ENCODE measurements around the gene CHST4.

CHST4 gene

GRCh38 chr16:71491054-71491453 lies 35.2 kb upstream of the CHST4 start:
- Histone ChIP-seq H3K4me2 (no peak overlapping the region), H3K27ac (no peak overlapping the region), H2AFZ (ENCODE audit: low read depth) (no peak overlapping the region), H3K36me3 (ENCODE audit: insufficient read depth) (no peaks in the 10 kb centered on the region), H4K20me1 (ENCODE audit: insufficient read depth) (no peaks in the 10 kb centered on the region), H3K9ac (no peak overlapping the region), H3K4me1 (ENCODE audit: low read depth, poor library complexity, severe bottlenecking) (no peaks in the 10 kb centered on the region), H3K27me3 (ENCODE audit: insufficient read depth, low read depth) (no peaks in the 10 kb centered on the region), H3K4me3 (IDR thresholded peaks at IDR 0.05; ENCODE audit: insufficient read depth, low read depth, low read length) (no peak overlapping the region), H3K79me2 (ENCODE audit: insufficient read depth, low read depth) (no peaks in the 10 kb centered on the region)
- no peak for TF ChIP-seq CTCF (conservative IDR thresholded peaks at IDR 0.05; ENCODE audit: low read depth, low read length)

- Histone ChIP-seq H2AFZ (ENCODE audit: low read depth) (no peak overlapping the region), H3K9ac (no peak overlapping the region), H4K20me1 (ENCODE audit: insufficient read depth) (no peaks in the 10 kb centered on the region), H3K79me2 (ENCODE audit: insufficient read depth, low read depth) (no peaks in the 10 kb centered on the region), H3K36me3 (ENCODE audit: insufficient read depth) (no peaks in the 10 kb centered on the region), H3K4me2 (no peak overlapping the region), H3K27me3 (ENCODE audit: insufficient read depth, low read depth) (no peaks in the 10 kb centered on the region), H3K4me3 (IDR thresholded peaks at IDR 0.05; ENCODE audit: insufficient read depth, low read depth, low read length) (no peak overlapping the region), H3K4me1 (ENCODE audit: low read depth, poor library complexity, severe bottlenecking) (no peaks in the 10 kb centered on the region), H3K27ac (no peak overlapping the region)
- no peak for TF ChIP-seq CTCF (conservative IDR thresholded peaks at IDR 0.05; ENCODE audit: low read depth, low read length)
Measured at GRCh38 chr16:71492786-71493185, 33.4 kb upstream of the CHST4 start.

GRCh38 chr16:71493213-71493612 lies 33.0 kb upstream of the CHST4 start:
- H3K4me1 ChIP-seq (ENCODE audit: low read depth, poor library complexity, severe bottlenecking), result no peaks in the 10 kb centered on the region
- no peaks in the 10 kb centered on the region for H3K79me2 ChIP-seq (ENCODE audit: insufficient read depth, low read depth)
- no peak overlapping the region for H3K27ac ChIP-seq
- H3K36me3 ChIP-seq (ENCODE audit: insufficient read depth), result no peaks in the 10 kb centered on the region
- no peaks in the 10 kb centered on the region for H4K20me1 ChIP-seq (ENCODE audit: insufficient read depth)
- no peak overlapping the region for H3K9ac ChIP-seq
- no peak overlapping the region for H2AFZ ChIP-seq (ENCODE audit: low read depth)
- no peak for TF ChIP-seq CTCF (conservative IDR thresholded peaks at IDR 0.05; ENCODE audit: low read depth, low read length)
- H3K4me2 ChIP-seq, result no peak overlapping the region
- no peak overlapping the region for H3K4me3 ChIP-seq (IDR thresholded peaks at IDR 0.05; ENCODE audit: insufficient read depth, low read depth, low read length)
- no peaks in the 10 kb centered on the region for H3K27me3 ChIP-seq (ENCODE audit: insufficient read depth, low read depth)

- H3K36me3 ChIP-seq (ENCODE audit: insufficient read depth), result no peaks in the 10 kb centered on the region
- no peak overlapping the region for H3K27ac ChIP-seq
- no peaks in the 10 kb centered on the region for H4K20me1 ChIP-seq (ENCODE audit: insufficient read depth)
- no peak for TF ChIP-seq CTCF (conservative IDR thresholded peaks at IDR 0.05; ENCODE audit: low read depth, low read length)
- no peak overlapping the region for H3K4me3 ChIP-seq (IDR thresholded peaks at IDR 0.05; ENCODE audit: insufficient read depth, low read depth, low read length)
- H3K27me3 ChIP-seq (ENCODE audit: insufficient read depth, low read depth), result no peaks in the 10 kb centered on the region
- no peak overlapping the region for H2AFZ ChIP-seq (ENCODE audit: low read depth)
- no peaks in the 10 kb centered on the region for H3K4me1 ChIP-seq (ENCODE audit: low read depth, poor library complexity, severe bottlenecking)
- H3K79me2 ChIP-seq (ENCODE audit: insufficient read depth, low read depth), result no peaks in the 10 kb centered on the region
- no peak overlapping the region for H3K4me2 ChIP-seq
- no peak overlapping the region for H3K9ac ChIP-seq
Measured at GRCh38 chr16:71498031-71498430, 28.2 kb upstream of the CHST4 start.
